PFSK-1 (cell line): ENCODE data around the gene HTT.

Source experiments
- FOXP2 ChIP-seq: optimal IDR thresholded peaks from 2 replicates; pipeline ENCODE3; 2011; ENCODE audit warnings: borderline replicate concordance, control low read depth, inconsistent platforms; ENCODE audit not compliant: insufficient read depth; ENCODE audit errors: extremely low read length, extremely low read depth
- POLR2AphosphoS5 ChIP-seq: IDR thresholded peaks from 2 replicates; pipeline ENCODE4 v1.6.1; 2012; ENCODE audit warnings: low read depth, mild to moderate bottlenecking, control low read depth, low read length, moderate library complexity
- REST ChIP-seq, 2 experiments: IDR thresholded peaks; 2 replicates each; pipeline versions ENCODE4 v1.6.1 to v1.8.0; 2011 to 2012; ENCODE audit warnings: low read depth in 2 of 2, low read length in 2 of 2, control low read depth in 1 of 2, inconsistent platforms in 1 of 2, mild to moderate bottlenecking in 1 of 2, moderate library complexity in 1 of 2; ENCODE audit not compliant: insufficient read depth in 1 of 2
- SIN3A ChIP-seq: IDR thresholded peaks from 2 replicates; pipeline ENCODE4 v1.6.1; 2012; ENCODE audit warnings: mild to moderate bottlenecking, low read length, moderate library complexity, borderline replicate concordance; ENCODE audit not compliant: insufficient read depth
- TAF1 ChIP-seq: IDR thresholded peaks from 2 replicates; pipeline ENCODE4 v1.6.1; 2012; ENCODE audit warnings: low read length, control low read depth, borderline replicate concordance; ENCODE audit not compliant: insufficient read depth

HTT gene

GRCh38 chr4:3112609-3113469 is 38.4 kb downstream of the HTT start:
- TF ChIP-seq FOXP2 (no peak), TAF1 (no peak), POLR2AphosphoS5 (no peak), SIN3A (no peak), REST (IDR thresholded peaks at IDR 0.05; ENCODE audit: insufficient read depth in 1 of 2, low read depth in 2 of 2, low read length in 2 of 2) (no peak)

DNA sequence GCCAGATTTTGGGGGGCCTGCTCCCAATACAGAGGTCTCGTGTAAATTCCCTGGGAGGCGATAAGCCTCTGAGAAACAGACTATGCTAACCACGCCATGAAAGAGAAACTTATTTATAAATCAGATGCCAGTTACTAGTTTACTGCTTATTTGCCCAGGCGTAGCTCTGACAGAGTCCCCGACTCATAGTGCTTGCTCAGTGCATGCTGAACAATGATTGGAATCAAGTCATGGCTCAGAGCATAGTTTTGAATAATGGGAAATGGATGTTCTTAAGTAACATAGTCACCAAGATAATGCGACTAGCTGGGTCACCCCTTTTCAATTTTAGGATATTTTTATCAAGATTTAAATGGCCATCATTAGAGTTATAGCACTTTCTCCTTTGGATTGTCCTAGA is 39.9 kb downstream of the HTT start:
- TF ChIP-seq TAF1 (no peak), POLR2AphosphoS5 (no peak), REST (IDR thresholded peaks at IDR 0.05; ENCODE audit: insufficient read depth in 1 of 2, low read depth in 2 of 2, low read length in 2 of 2) (no peak), SIN3A (no peak), FOXP2 (no peak)

DNA sequence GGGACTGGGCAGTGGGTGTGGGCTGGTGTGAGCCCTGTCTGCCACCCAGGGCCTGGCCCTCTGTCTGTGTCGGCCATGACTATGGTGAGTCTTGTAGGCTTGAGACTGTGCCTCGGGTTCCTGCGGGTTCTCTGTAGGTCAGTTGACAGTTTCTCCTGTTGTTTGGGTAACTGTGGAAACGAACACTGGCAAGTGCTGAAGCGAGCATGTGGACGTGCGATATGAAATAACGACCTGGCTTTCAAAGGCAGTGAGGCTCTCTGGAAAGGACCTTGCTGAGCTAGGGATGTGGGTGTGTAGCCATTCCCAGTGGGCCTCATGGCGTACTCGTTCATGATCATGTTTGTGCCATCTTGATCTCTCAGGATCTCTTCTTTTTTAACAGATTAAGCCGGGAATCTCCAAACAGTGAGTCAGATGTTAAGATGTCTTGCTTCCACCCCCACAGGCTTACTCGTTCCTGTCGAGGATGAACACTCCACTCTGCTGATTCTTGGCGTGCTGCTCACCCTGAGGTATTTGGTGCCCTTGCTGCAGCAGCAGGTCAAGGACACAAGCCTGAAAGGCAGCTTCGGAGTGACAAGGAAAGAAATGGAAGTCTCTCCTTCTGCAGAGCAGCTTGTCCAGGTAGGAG is 41.3 kb downstream of the HTT start:
- TF ChIP-seq REST (IDR thresholded peaks at IDR 0.05; ENCODE audit: insufficient read depth in 1 of 2, low read depth in 2 of 2, low read length in 2 of 2): no peak

DNA sequence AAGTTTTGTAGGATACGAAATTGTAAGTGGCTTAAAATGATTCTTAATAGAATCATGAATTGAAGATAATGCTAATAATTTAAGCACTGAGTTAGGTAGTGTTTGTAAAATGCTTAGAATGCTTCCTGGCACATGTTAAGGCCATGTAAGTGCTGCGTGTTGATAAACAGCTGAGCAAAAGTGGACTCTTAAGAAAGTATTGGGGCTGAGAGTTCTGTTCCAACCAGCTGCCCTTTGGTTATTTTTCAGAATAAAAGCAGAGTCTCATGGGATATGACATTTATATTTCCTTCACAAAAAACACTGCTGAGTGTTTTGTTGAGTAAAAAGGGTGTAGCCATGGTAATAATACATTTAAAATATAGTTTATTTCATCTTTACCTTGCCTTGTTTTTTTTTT is 42.5 kb downstream of the HTT start:
- TF ChIP-seq FOXP2 (no peak), SIN3A (no peak), POLR2AphosphoS5 (no peak), REST (IDR thresholded peaks at IDR 0.05; ENCODE audit: insufficient read depth in 1 of 2, low read depth in 2 of 2, low read length in 2 of 2) (no peak), TAF1 (no peak)

GRCh38 chr4:3118312-3118711 is 43.8 kb downstream of the HTT start:
- TF ChIP-seq TAF1: no peak
- TF ChIP-seq SIN3A: no peak
- TF ChIP-seq POLR2AphosphoS5: no peak
- no peak for TF ChIP-seq REST (IDR thresholded peaks at IDR 0.05; ENCODE audit: insufficient read depth in 1 of 2, low read depth in 2 of 2, low read length in 2 of 2)
- TF ChIP-seq FOXP2: no peak
